GM12874 (cell line): ENCODE results near the gene TRAT1.

Experiments used
- TF ChIP-seq, protein P1 (sequence below): IDR thresholded peaks from 2 replicates; pipeline ENCODE4 v1.5.1; 2011; ENCODE audit warnings: low read depth, mild to moderate bottlenecking, control low read depth, low read length, moderate library complexity; ENCODE audit not compliant: insufficient read depth

The TRAT1 gene

DNA sequence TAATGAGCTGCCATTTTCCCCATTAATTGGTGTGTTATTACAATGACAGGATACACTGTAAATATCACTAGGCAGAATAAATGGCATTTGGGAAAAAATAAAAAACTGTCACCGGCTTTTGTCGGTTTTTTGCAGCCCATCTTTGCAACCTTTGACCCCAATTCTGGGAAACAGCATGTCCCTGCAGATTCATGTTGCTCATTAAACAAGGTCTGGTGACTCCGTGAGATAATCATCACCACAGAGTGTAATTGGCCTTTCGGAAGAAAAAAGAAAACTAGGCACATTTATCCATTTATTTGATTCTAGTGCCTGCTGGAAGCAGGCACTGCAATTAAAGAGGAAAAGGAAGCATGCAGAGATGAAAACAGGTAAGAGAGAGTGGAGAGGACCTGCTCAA is 64.5 kb downstream of the TRAT1 start:
- TF ChIP-seq, protein P1, sequence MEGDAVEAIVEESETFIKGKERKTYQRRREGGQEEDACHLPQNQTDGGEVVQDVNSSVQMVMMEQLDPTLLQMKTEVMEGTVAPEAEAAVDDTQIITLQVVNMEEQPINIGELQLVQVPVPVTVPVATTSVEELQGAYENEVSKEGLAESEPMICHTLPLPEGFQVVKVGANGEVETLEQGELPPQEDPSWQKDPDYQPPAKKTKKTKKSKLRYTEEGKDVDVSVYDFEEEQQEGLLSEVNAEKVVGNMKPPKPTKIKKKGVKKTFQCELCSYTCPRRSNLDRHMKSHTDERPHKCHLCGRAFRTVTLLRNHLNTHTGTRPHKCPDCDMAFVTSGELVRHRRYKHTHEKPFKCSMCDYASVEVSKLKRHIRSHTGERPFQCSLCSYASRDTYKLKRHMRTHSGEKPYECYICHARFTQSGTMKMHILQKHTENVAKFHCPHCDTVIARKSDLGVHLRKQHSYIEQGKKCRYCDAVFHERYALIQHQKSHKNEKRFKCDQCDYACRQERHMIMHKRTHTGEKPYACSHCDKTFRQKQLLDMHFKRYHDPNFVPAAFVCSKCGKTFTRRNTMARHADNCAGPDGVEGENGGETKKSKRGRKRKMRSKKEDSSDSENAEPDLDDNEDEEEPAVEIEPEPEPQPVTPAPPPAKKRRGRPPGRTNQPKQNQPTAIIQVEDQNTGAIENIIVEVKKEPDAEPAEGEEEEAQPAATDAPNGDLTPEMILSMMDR = no peak

GRCh38 chr3:108887777-108888176 is 65.2 kb downstream of the TRAT1 start:
- TF ChIP-seq, protein P1 = no peak

GRCh38 chr3:108891833-108892232 is 69.2 kb downstream of the TRAT1 start:
- TF ChIP-seq, protein P1 = no peak

DNA sequence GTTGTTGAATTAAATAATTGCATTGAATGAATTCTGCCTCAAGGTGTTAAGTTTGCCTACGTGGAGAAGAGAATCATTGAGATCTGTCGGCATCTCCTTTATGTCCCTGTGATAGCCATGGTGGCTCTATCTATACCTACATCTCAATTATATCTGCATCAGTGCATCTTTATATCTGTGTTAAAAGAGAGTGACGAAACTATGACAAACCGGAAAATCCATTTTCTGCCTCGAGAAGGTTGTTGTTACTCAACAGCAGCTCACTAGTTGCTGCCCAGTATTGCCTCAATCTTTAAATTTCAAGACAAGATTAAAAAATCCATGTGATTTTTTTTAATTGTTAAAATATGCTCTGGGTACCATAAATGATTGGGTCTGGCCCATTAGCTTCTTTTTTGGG is 72.4 kb downstream of the TRAT1 start:
- TF ChIP-seq, protein P1 = no peak

DNA sequence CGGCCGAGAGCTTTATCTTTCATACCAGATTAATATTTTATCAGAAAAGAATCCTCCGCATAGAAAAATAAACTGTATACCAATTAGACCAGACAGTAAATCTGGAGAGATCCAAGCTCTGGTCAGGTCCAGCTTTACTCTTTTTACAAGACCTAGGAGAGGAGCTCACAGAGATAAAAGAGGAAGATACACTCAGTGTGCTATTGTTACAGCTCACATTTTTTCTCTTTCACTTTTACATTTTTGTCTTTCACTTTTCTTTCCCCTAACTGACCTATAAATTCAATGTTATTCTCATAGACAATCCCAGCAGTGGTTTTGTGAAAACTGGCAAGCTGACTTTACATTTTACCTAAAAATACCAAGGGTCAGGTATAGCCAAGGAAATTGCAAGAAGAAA is 75.3 kb downstream of the TRAT1 start:
- TF ChIP-seq, protein P1 = no peak

GRCh38 chr3:108899530-108899929 is 76.9 kb downstream of the TRAT1 start:
- TF ChIP-seq, protein P1 = no peak
